Sigmoid colon (tissue), 4 donors: ENCODE results near the gene CPLANE1.

ENCODE experiments used
- CTCF ChIP-seq, 4 experiments: fragments of 450-650 bp in 3 of 4; fragments of 200-600 bp in 1 of 4; IDR thresholded peaks; one replicate each; pipeline ENCODE4 v1.5.1; 2016 to 2019; ENCODE audit warnings: antibody characterized with exemption in 4 of 4, mild to moderate bottlenecking in 3 of 4, moderate library complexity in 2 of 4
- EP300 ChIP-seq, 4 donors: sonication (generic); formaldehyde crosslinking; IDR thresholded peaks; one replicate each; pipeline ENCODE4 v1.6.1; 2017; ENCODE audit warnings: antibody characterized with exemption in 4 of 4
- POLR2A ChIP-seq, 2 donors: fragments of 450-650 bp; IDR thresholded peaks; one replicate each; pipeline ENCODE4 v1.6.1; 2016; ENCODE audit warnings: antibody characterized with exemption in 2 of 2, mild to moderate bottlenecking in 2 of 2, moderate library complexity in 2 of 2
- POLR2AphosphoS5 ChIP-seq, 4 donors: sonication (generic); formaldehyde crosslinking; IDR thresholded peaks; one replicate each; pipeline ENCODE4 v1.6.1; 2017; ENCODE audit warnings: antibody characterized with exemption in 4 of 4

DNA sequence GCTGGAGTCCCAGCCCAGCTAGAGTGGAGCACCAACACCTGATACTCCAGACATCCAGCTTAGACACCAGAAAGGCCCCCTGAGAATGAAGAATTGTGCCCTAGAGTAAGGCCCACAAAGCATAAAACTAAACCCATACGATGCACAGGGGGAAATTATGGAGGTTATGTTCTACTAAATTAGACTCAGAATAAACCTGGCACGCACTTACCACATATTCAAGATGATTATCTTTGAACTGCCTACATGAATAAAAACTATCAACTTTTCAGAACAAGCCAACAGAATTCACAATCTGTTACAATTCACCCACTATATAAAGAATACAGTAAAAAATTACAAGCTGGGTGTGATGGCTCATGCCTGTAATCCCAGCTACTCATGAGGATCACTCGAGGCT is 168.5 kb downstream of the CPLANE1 start:
- no peak for TF ChIP-seq CTCF (IDR thresholded peaks at IDR 0.05)
- no peak for TF ChIP-seq EP300 (IDR thresholded peaks at IDR 0.05)
- TF ChIP-seq POLR2A (IDR thresholded peaks at IDR 0.05), result no peak
- no peak for TF ChIP-seq POLR2AphosphoS5 (IDR thresholded peaks at IDR 0.05)
